H1 (cell line): ENCODE data around the gene PNRC2. TPM values are rescaled to one million over a fixed set of nuclear protein-coding genes. Genes with fewer than 3 reads are reported as not detected.

Experiments used
- CTCF ChIA-PET: fragments of 300-600 bp; sonication (Branson Sonifier 250); formaldehyde crosslinking; loops from one replicate; lab custom pipeline; 2021; ENCODE audit not compliant: partially characterized antibody; lab: Charles Lee
- POLR2A ChIA-PET: fragments of 300-600 bp; sonication (Branson Sonifier 250); formaldehyde crosslinking; loops from one replicate; lab custom pipeline; 2021; ENCODE audit warnings: inconsistent platforms; ENCODE audit not compliant: partially characterized antibody; lab: Charles Lee
- DNase-seq, 2 experiments: peaks; one replicate each; pipeline versions ENCODE4 v3.0.0 to v3.0.0-alpha.2; 2010 to 2022; ENCODE audit warnings: low spot score in 2 of 2, low read depth in 1 of 2, mixed read lengths in 1 of 2
- FAIRE-seq: peaks from 2 replicates; lab custom pipeline; 2011; peaks lifted over from hg19 to GRCh38; lab: Jason Lieb, UNC
- H2AFZ ChIP-seq: 2 replicates; pipeline ENCODE4 v1.8.1; 2012; ENCODE audit warnings: low read length, inconsistent platforms
- H2AK5ac ChIP-seq: 2 replicates; pipeline ENCODE4 v1.6.1; 2013; ENCODE audit warnings: low read depth, low read length
- H2BK120ac ChIP-seq: replicated peaks from 2 replicates; pipeline ENCODE3; 2013; ENCODE audit warnings: low read depth, low read length, inconsistent platforms
- H2BK12ac ChIP-seq: 2 replicates; pipeline ENCODE4 v1.6.1; 2013; ENCODE audit warnings: low read depth, low read length
- H2BK15ac ChIP-seq: 2 replicates; pipeline ENCODE4 v1.6.1; 2013; ENCODE audit warnings: low read length
- H2BK20ac ChIP-seq: 2 replicates; pipeline ENCODE4 v1.6.1; 2013; ENCODE audit warnings: low read length
- H2BK5ac ChIP-seq: 2 replicates; pipeline ENCODE4 v1.6.1; 2013; ENCODE audit warnings: low read depth, low read length
- H3K14ac ChIP-seq: 2 replicates; pipeline ENCODE4 v1.6.1; 2013; ENCODE audit warnings: inconsistent platforms; ENCODE audit not compliant: insufficient read length
- H3K18ac ChIP-seq: 2 replicates; pipeline ENCODE4 v1.6.1; 2013; ENCODE audit warnings: low read length; ENCODE audit errors: extremely low read depth
- H3K23ac ChIP-seq: 2 replicates; pipeline ENCODE4 v1.6.1; 2013; ENCODE audit warnings: inconsistent platforms; ENCODE audit not compliant: insufficient read length
- H3K23me2 ChIP-seq: 2 replicates; pipeline ENCODE4 v1.6.1; 2013; ENCODE audit warnings: low read depth, low read length
- H3K27ac ChIP-seq: 2 replicates; pipeline ENCODE4 v1.6.1; 2011; ENCODE audit warnings: low read depth, low read length, inconsistent platforms
- H3K27me3 ChIP-seq, 4 experiments: replicated peaks in 1 of 4; 1 replicate in 1 of 4; 2 replicates in 3 of 4; pipeline versions ENCODE4 v1.6.1 to v1.8.1; 2011 to 2013; ENCODE audit warnings: low read length in 3 of 4, mild to moderate bottlenecking in 3 of 4, inconsistent platforms in 2 of 4, mixed read lengths in 2 of 4, moderate library complexity in 1 of 4; ENCODE audit not compliant: control insufficient read depth in 3 of 4, insufficient read depth in 3 of 4; ENCODE audit errors: extremely low read depth in 1 of 4
- H3K36me3 ChIP-seq, 4 experiments: 2 replicates each; pipeline versions ENCODE4 v1.6.1 to v1.8.1; 2011 to 2013; ENCODE audit warnings: mild to moderate bottlenecking in 4 of 4, low read length in 3 of 4, moderate library complexity in 2 of 4, control low read depth in 1 of 4, inconsistent platforms in 1 of 4; ENCODE audit not compliant: insufficient read depth in 4 of 4, control insufficient read depth in 2 of 4
- H3K4ac ChIP-seq: replicated peaks from 2 replicates; pipeline ENCODE3; 2013; ENCODE audit warnings: low read length, low read depth, mixed read lengths, inconsistent platforms; ENCODE audit not compliant: insufficient read length
- H3K4me1 ChIP-seq, 4 experiments: replicated peaks in 1 of 4; 1 replicate in 1 of 4; 2 replicates in 3 of 4; pipeline versions ENCODE4 v1.6.1 to v1.8.1; 2011 to 2013; ENCODE audit warnings: low read length in 3 of 4, inconsistent platforms in 2 of 4, mixed read lengths in 1 of 4; ENCODE audit not compliant: insufficient read depth in 4 of 4, control insufficient read depth in 3 of 4
- H3K4me2 ChIP-seq, 2 experiments: 2 replicates each; pipeline versions ENCODE4 v1.6.1 to v1.8.1; 2011 to 2013; ENCODE audit warnings: low read depth in 2 of 2, low read length in 2 of 2, control low read depth in 1 of 2, inconsistent platforms in 1 of 2, mild to moderate bottlenecking in 1 of 2; ENCODE audit not compliant: insufficient read depth in 1 of 2
- H3K4me3 ChIP-seq, 4 experiments: fragments of 200-600, 300-600 bp in 1 of 4; sonication (generic), shearing (Covaris generic), sonication (Bioruptor Twin) in 1 of 4; 2 replicates each; pipeline versions ENCODE4 v1.5.1 to v1.8.1; 2011 to 2016; ENCODE audit warnings: low read length in 4 of 4, low read depth in 3 of 4, control low read depth in 2 of 4, inconsistent platforms in 2 of 4, mild to moderate bottlenecking in 2 of 4, mixed read lengths in 1 of 4, moderate library complexity in 1 of 4; ENCODE audit not compliant: insufficient read depth in 2 of 4; ENCODE audit errors: extremely low read depth in 1 of 4
- H3K56ac ChIP-seq: replicated peaks from 2 replicates; pipeline ENCODE3; 2013; ENCODE audit warnings: low read depth, mild to moderate bottlenecking, mixed read lengths, low read length, inconsistent platforms; ENCODE audit not compliant: insufficient read length
- H3K79me1 ChIP-seq: 2 replicates; pipeline ENCODE4 v1.6.1; 2013; ENCODE audit warnings: low read depth, low read length, control low read depth
- H3K79me2 ChIP-seq, 2 experiments: 2 replicates each; pipeline versions ENCODE4 v1.6.1 to v1.8.1; 2012 to 2013; ENCODE audit warnings: low read length in 2 of 2, mild to moderate bottlenecking in 2 of 2, inconsistent platforms in 1 of 2; ENCODE audit not compliant: insufficient read depth in 2 of 2, control insufficient read depth in 1 of 2
- H3K9ac ChIP-seq, 4 experiments: replicated peaks in 1 of 4; 1 replicate in 1 of 4; 2 replicates in 3 of 4; pipeline versions ENCODE4 v1.6.1 to v1.8.1; 2011 to 2013; ENCODE audit warnings: low read depth in 3 of 4, low read length in 3 of 4, control low read depth in 2 of 4, mild to moderate bottlenecking in 2 of 4, moderate library complexity in 2 of 4, inconsistent platforms in 1 of 4; ENCODE audit errors: extremely low read depth in 1 of 4
- H3K9me3 ChIP-seq, 2 experiments: 2 replicates each; pipeline versions ENCODE4 v1.6.1 to v1.8.1; 2012 to 2013; ENCODE audit warnings: mild to moderate bottlenecking in 2 of 2, moderate library complexity in 2 of 2, control low read depth in 1 of 2, inconsistent platforms in 1 of 2, low read depth in 1 of 2, low read length in 1 of 2, mixed read lengths in 1 of 2; ENCODE audit not compliant: insufficient read depth in 2 of 2
- H4K20me1 ChIP-seq, 2 experiments: replicated peaks in 1 of 2; 2 replicates each; pipeline versions ENCODE3 to v1.8.1; 2011 to 2013; ENCODE audit warnings: inconsistent platforms in 2 of 2, low read length in 2 of 2, mild to moderate bottlenecking in 1 of 2; ENCODE audit not compliant: insufficient read depth in 2 of 2, control insufficient read depth in 1 of 2
- H4K5ac ChIP-seq: 2 replicates; pipeline ENCODE4 v1.6.1; 2013; ENCODE audit warnings: low read length, low read depth, mixed read lengths, inconsistent platforms; ENCODE audit not compliant: insufficient read length
- H4K8ac ChIP-seq: 2 replicates; pipeline ENCODE4 v1.8.0; 2013; ENCODE audit warnings: mild to moderate bottlenecking, moderate library complexity, low read length, inconsistent platforms; ENCODE audit not compliant: insufficient read depth; ENCODE audit errors: extremely low read depth
- H4K91ac ChIP-seq: replicated peaks from 2 replicates; pipeline ENCODE3; 2013; ENCODE audit warnings: low read length, mixed read lengths, inconsistent platforms; ENCODE audit not compliant: insufficient read length
- CEBPB ChIP-seq: IDR thresholded peaks from 2 replicates; pipeline ENCODE4 v1.6.1; 2012; ENCODE audit warnings: low read depth, low read length
- KDM4A ChIP-seq: IDR thresholded peaks from one replicate; pipeline ENCODE4 v1.7.1; 2012; ENCODE audit warnings: low read depth, mild to moderate bottlenecking, moderate library complexity, low read length, inconsistent platforms; ENCODE audit not compliant: severe bottlenecking
- KDM5A ChIP-seq: fragments of 200-600 bp; IDR thresholded peaks from 2 replicates; pipeline ENCODE4 v1.7.1; 2012; ENCODE audit warnings: mild to moderate bottlenecking, low read length, inconsistent platforms, mixed read lengths
- YY1 ChIP-seq: IDR thresholded peaks from 2 replicates; pipeline ENCODE4 v1.6.1; 2011; ENCODE audit warnings: low read depth, mild to moderate bottlenecking, low read length
- WGBS, 2 experiments: shearing (Covaris generic) in 1 of 2; methylation state at CpG; one replicate each; pipeline versions ENCODE4 v1.1.6 to v1.1.7; 2013 to 2015; ENCODE audit warnings: low lambda C conversion rate in 2 of 2, mixed read lengths in 2 of 2, inconsistent platforms in 1 of 2, low coverage in 1 of 2, missing lambda C conversion rate in 1 of 2; ENCODE audit not compliant: insufficient replicate concordance in 2 of 2, insufficient coverage in 1 of 2, insufficient read length in 1 of 2; ENCODE audit errors: extremely low coverage in 1 of 2, missing lambda C conversion rate in 1 of 2; 5-methylcytosine and 5-hydroxymethylcytosine counted together
- polyA plus RNA-seq, 7 experiments: library from polyadenylated mRNA; depleted of rRNA in 3 of 7; stranded (reverse) in 5 of 7; unstranded in 2 of 7; fragments of >200 nt in 5 of 7; fragments of 200-250 nt in 2 of 7; gene quantifications; 1 replicate in 5 of 7; 2 replicates in 1 of 7; 4 replicates in 1 of 7; pipeline versions ENCODE4 v1.2.1 to v1.2.3, GENCODE V29; 2011 to 2013; ENCODE audit warnings: missing spikeins in 2 of 7, mixed read lengths in 2 of 7
- total RNA-seq: library from RNA; stranded (reverse); fragmentation: NEBNext Ultra II Directional; extraction: Animal tissue kit (Norgen Biotek cat#: 25700); gene quantifications from 2 replicates; pipeline ENCODE4 v1.2.1, GENCODE V29; 2021

The PNRC2 gene
- total and polyA plus RNA-seq, 2 of the 8 experiments (the other 6 are each of a cell fraction or from before 2014, with no cell fraction given): 57.5 to 147 TPM

DNA sequence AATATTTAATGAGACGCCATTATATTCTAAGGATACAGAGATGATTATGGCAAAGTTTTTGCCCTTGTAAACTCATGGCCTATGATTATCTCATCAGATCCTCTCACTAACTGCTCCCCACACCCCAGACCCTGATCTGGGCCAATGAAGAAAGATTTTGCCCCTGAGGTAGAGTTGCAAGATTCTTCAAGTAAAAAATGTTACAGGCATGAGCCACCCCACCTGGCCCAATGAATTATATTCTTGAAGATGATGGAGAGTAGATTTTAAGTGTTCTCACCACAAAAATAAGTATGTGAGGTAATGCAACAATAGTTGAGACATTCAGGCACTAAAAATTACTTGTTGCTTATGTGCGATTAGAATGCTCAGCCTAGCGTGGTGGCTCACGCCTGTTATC lies 44.7 kb upstream of the PNRC2 start:
- DNase-seq: no peak
- no peak overlapping the region for H4K8ac ChIP-seq
- ChIA-PET POLR2A (no interaction called here), CTCF (interaction anchor here (2.5 kb wide), 1 partner anchor 104 kb away, joined by 32 read pairs; no protein-coding TSS in a partner anchor)
- H4K91ac ChIP-seq: no peak overlapping the region
- no peaks in the 10 kb centered on the region; a peak in 1 of 8 replicates for H3K36me3 ChIP-seq
- H3K79me2 ChIP-seq: no peaks in the 10 kb centered on the region
- H2BK5ac ChIP-seq: no peak overlapping the region
- no peaks in the 10 kb centered on the region for H3K23me2 ChIP-seq
- no peak overlapping the region for H3K14ac ChIP-seq
- H3K18ac ChIP-seq: no peak overlapping the region
- H3K4me3 ChIP-seq: no peak overlapping the region
- no peak overlapping the region for H2AFZ ChIP-seq
- no peak overlapping the region for H3K23ac ChIP-seq
- no peak overlapping the region for H2AK5ac ChIP-seq
- H2BK15ac ChIP-seq: no peak overlapping the region
- H3K9me3 ChIP-seq: no peaks in the 10 kb centered on the region
- no peak overlapping the region for H3K9ac ChIP-seq
- peaks cover 0 to 2% (median 0%) of the 10 kb centered on the region in 4 experiments; a peak in 2 of 7 replicates for H3K4me1 ChIP-seq
- H3K4me2 ChIP-seq: no peak overlapping the region
- H3K79me1 ChIP-seq: no peaks in the 10 kb centered on the region
- WGBS, 2 experiments: 92% methylated on average over 4 of the region's 4 CpGs; no CpG with 5 or more reads in 1 of the 2 experiments
- H4K20me1 ChIP-seq: no peaks in the 10 kb centered on the region
- H3K27me3 ChIP-seq: no peaks in the 10 kb centered on the region
- H4K5ac ChIP-seq: no peak overlapping the region
- no peak for FAIRE-seq
- H2BK120ac ChIP-seq: no peak overlapping the region
- H3K4ac ChIP-seq: no peak overlapping the region
- H2BK12ac ChIP-seq: no peak overlapping the region
- no peak overlapping the region for H3K27ac ChIP-seq
- no peak overlapping the region for H2BK20ac ChIP-seq
- H3K56ac ChIP-seq: no peak overlapping the region
- TF ChIP-seq KDM5A (no peak), CEBPB (no peak), YY1 (no peak), KDM4A (no peak)
